SH-SY5Y (cell line): Measurements from ENCODE around the gene USP47.
A peak's percentile ranks its signal among the peaks of the same experiment; 100 is the strongest.

Experiments used
- GATA2 ChIP-seq: IDR thresholded peaks from 2 replicates; pipeline ENCODE4 v1.6.1; 2011; ENCODE audit warnings: mild to moderate bottlenecking, low read depth, low read length
- GATA3 ChIP-seq: IDR thresholded peaks from 2 replicates; pipeline ENCODE4 v1.6.1; 2011; ENCODE audit warnings: low read depth, mild to moderate bottlenecking, low read length, moderate library complexity

The USP47 gene

DNA sequence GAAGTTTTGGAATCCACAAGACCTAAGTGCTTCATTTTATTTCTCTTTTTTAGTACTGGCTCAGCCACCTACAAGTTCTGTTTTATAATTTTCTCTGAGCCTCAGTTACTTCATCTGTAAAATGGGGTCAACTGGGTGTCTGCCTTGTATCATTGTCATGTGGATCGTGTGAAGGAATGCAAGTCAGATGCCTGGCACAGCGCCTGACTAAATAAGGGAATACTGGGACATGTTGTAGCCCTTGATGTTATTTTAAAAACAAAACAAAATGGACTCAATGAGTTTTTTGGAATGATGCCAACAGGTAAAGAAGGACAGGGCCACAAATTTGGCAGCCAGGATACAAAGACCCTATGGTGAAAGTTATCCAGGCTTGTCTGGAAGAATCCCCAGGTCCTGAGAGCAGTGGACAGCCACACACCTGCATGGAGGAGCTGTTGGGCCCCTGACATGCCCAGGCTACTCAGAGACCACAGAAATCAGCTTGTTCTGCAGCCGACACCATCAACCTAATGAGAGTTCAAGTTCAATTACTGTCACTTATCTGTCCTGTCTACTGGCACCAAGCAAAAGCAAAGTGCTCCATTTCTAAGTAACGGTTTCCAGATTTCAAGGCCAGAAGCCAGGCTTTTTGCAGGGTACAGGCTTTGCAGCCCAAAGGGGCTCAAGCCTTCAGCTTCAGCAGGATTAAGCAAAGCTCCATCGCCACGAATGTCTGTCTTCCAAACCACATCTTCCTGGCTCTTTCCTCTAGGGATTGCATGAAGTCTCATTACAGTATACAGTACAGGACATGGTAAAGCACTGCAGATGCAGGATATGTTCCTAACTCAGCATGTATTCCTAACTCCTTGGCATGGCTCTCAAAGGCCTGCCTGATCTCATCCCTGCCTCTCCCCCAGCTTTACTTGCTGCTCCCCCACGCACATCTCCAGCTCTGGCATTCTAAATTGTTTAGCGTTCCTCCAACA lies 148.3 kb downstream of the USP47 start:
- TF ChIP-seq GATA2, result no peak

DNA sequence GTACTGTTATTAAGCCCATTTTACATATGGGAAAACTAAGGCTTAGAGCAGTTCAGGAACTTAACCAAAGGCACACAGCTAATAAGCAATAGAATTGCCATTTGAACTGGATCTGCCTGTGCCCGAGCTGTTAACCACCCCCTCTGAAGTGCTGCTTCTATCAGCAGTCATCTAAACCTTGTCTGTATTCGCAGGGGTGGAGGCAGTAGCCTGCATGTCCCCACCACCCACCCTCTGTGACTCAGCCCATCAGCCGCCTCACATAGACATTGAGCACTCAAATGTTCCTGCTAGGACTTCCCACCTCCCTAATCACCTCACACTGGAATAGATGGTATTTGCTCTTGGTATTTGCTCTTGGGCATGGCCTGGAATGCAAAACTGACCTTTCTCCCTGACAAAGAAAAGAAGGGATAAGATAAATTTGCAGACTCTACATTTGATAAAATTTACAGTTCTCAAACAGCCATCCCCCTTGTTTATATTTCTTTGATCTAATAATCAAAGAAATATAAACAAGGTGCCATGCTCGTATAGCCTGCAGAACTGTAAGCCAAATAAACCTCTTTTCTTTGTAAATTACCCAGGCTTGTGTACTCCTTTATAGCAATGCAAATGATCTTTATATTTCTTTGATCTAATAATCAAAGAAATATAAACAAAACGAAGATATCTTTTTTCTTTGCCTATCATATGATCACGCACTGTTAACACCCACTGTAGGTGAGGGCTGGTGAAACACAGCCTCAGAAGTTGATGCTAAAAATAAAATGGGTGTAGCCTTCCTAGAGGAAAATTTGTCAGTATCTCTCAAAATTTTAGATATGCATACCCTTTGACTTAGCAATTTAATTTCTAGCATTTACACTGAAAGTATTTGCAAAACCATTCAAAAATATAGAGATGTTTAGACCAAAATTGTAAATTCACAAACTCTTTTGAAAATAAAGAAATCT lies 150.8 kb downstream of the USP47 start:
- peak; percentile 32; the same call in 1 of the 2 replicates for TF ChIP-seq GATA2
- TF ChIP-seq GATA3, result no peak

GRCh38 chr11:11993839-11994238 lies 152.1 kb downstream of the USP47 start:
- TF ChIP-seq GATA3 (no peak), GATA2 (no peak)

- TF ChIP-seq GATA2 (no peak), GATA3 (no peak)
These were observed 153.8 kb downstream of the USP47 start for GRCh38 chr11:11995601-11996000.

DNA sequence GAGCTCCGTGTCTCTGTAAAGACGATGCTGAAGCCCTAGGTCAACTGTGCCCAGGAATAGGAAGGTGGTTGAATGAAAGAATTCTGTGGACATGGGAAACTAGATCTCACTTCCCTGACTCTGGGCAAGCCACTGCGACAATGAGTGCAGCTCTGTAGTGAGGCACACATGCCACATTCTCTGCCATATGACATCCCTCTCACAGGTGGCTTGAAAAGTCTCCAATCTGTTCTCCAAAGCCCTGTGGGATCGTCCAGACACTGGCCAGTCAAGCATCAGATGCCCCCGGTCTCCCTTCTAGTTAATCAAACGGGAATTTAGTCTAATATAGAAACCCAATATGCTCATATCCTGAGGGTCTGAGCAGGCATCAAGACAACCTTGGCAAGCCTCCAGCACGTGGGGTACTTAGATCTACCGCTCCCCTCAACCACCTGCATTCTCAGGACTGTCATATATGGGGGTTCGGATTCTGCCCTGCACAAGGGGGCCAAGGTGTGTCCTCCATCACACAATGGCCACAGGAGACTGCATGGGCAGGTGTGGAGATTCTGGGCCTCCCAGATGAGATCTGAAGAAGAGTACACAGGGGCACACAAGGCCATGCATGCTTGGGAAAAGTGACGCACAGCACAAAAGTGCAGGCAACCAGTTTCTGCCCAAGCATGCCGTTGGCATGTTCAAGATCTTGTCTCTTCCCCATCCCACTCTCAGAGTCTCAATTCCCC lies 154.7 kb downstream of the USP47 start:
- TF ChIP-seq GATA2, result no peak; the same call in 1 of the 2 replicates
- TF ChIP-seq GATA3, result no peak

GRCh38 chr11:11997049-11997322 lies 155.2 kb downstream of the USP47 start:
- TF ChIP-seq GATA3 (no peak), GATA2 (no peak; the same call in 1 of the 2 replicates)

DNA sequence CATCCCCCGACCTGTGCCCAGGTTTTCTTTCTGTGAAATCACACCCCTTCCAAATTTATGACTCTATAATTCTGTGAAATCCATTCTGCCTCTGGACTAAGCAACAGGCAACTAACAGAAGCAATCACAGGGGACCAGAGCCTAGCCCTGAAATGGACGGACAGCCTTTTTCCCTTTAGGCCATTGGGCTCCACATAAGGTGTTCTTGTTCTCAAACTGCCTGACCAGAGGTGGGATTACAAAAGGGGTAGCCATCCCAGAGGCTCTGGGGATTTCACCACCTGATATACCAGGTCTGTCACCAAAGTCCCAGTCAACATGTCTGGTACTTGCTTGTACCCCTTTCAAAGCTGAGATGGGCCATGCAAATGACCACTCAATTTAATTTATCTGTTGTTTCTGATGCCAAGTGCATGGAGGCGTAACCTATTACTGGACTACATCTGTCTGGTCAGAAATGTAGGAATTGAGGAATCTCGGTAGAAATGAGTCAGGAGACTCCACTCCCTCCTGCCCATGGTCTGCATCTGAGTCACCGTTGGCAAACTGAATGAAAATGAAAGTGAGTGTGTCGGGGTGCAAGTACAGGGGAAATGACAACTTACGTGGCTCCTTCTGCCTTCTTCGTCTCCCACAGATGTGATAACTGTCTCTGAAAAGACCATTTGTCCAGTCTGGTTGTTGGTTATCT lies 156.5 kb downstream of the USP47 start:
- TF ChIP-seq GATA3 (no peak), GATA2 (no peak)

DNA sequence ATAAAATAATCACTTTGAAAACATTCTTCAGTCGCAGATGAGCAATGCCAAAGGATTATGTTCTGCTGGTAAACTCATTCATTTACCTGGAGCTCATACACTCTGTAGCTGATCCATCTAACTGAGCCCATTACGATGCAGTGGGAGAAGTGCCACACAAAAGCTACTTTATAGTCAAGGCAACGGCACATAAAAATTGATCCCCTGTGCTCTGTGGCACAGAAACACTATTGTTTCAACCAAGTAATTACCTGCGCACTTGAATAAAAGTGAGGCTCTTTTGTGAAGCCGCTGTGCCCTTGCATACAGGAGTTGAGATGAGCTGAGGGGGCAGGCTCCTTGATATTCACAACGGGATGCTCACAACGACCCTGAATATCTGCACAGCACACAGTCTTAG lies 159.4 kb downstream of the USP47 start:
- no peak for TF ChIP-seq GATA3
- TF ChIP-seq GATA2, result no peak

DNA sequence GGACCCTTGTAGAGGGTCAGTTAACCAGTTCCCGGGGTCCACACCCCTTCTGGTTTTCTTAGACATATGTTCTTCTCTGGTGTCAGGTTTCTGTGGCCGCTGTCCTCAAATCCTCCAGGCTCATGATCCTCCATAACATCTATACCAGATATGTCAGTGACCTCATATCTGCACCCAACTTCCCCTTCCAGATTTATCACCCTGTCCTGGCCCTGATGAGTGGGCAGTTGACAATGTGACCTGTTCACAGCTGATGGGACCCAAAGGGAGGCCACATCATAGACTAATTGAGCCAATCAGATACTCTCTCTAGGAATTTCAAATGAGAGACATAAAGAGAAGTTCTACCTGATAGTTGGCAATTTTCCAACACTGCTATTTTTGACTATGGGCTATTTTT lies 161.6 kb downstream of the USP47 start:
- TF ChIP-seq GATA3, result no peak
- TF ChIP-seq GATA2, result no peak

- TF ChIP-seq GATA3 (no peak), GATA2 (no peak)
These were observed 162.0 kb downstream of the USP47 start for GRCh38 chr11:12003815-12004214.

DNA sequence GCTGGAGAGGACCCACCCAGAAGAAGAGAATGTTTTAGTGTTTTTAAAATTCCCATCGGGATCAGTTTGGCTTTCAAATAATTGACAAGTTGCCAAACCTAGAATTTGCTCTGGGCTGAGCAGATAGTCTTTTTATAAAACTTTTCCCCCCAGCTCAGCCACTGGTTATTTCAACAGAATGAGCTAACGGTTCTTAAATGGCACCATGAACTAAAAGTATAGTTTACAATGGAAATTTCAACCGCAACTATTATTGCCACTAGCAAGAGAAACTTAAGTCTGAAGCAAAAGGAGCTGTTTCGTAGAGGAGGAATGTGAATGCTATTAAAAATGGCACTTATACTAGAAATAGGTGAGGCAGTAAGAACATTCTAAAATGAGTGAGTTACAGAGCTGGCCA lies 163.3 kb downstream of the USP47 start:
- TF ChIP-seq GATA3, result no peak
- TF ChIP-seq GATA2, result no peak

GRCh38 chr11:12005476-12005875 lies 163.7 kb downstream of the USP47 start:
- TF ChIP-seq GATA3 (no peak), GATA2 (no peak)

DNA sequence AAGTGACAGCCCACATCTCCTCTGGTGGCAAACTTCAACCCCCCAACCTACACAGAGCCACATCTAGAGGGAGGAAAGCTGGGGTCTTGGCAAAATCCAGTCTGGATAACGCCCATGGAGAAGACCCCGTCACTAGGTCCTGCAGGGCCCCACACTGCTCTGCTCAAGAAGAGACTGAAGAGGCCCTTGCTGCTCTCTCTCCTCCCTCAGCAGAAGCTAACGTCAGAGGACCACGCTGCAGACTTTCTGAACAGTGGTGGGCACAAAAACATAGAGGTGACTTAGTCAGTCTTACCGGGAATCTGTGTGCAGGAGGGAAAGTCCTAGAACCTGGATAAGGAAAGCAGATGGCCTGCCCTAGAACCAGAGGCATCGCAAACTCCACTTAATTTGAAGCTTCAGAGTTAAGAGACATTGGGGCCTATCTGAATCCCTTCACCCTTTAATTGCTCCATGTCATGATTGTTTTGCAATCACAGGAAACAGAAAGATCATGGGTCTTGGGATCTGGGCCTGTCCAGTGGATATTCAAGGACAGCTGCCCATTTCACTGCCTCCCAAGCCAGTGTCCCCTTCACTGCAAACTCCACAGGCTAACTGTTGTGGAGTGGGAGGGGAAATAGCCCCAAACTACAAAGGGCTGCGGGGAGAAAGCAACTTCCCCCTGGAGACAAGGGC lies 164.9 kb downstream of the USP47 start:
- TF ChIP-seq GATA2 (no peak), GATA3 (no peak)

DNA sequence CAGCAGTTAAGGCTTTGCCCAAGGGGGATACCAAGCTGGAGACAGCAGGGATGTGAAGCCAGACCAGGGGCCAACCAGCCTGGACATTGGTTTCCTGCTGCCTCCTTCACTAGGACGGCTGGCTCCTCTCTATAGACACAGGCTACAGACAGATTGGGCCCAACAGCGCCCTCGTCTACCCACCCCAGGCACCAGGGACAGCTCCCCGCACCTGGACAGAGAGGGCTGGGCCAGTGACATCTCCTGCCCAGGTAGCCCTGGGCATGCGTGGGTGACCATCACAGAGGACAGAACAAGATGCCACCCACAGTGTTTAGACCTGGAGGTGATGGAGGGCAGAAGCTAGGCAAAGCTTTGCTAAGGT lies 165.4 kb downstream of the USP47 start:
- TF ChIP-seq GATA2, result no peak
- no peak for TF ChIP-seq GATA3
